HG03520 (cell line): Measurements from ENCODE around the gene CES3.

ENCODE experiments used
- ATAC-seq: cut with Tn5 transposase; IDR thresholded peaks from one replicate; pipeline ENCODE4 v1.9.1; 2021; ENCODE audit warnings: mild to moderate bottlenecking, moderate library complexity; ENCODE audit not compliant: unreplicated experiment

Gene CES3

DNA sequence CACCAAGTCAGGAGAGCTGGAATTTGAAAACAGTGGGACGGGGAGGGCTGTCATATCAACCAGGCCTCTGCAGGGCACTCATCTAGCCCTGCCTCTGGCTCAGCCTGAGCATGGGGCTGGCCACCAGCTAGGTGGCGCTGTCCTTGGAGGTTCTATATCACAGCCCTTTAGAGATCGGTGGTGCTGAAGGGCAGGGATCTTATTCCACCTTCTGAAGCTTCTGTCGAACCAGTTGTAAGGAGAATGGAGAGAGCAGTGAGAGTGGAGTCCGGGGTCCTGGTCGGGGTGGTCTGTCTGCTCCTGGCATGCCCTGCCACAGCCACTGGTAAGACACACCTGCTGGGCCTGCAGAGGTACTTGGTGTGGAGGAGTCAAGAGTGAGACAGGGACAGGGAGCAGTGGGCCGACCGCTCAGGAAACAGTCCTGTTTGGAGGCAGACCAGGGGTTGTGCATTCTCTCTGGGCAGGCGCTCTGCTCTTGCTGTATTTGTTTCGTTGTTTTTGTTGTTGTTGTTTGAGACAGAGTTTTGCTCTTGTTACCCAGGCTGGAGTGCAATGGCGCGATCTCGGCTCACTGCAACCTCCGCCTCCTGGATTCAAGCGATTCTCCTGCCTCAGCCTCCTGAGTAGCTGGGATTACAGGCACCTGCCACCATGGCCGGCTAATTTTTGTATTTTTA is at the start of gene CES3:
CES3 (plus strand) TSS at position 202 of the 680 bp plus-strand sequence; CDS start at position 244, 42 bp downstream.
- no peak for ATAC-seq

- ATAC-seq: no peak
Measured at GRCh38 chr16:66911801-66912200, 49.3 kb upstream of the CES3 start.

- ATAC-seq: no peak
Measured at GRCh38 chr16:66913081-66913480, 48.0 kb upstream of the CES3 start.

- no peak for ATAC-seq
Measured at GRCh38 chr16:66913711-66914110, 47.4 kb upstream of the CES3 start.

- ATAC-seq: no peak
Measured at GRCh38 chr16:66914541-66914940, 46.5 kb upstream of the CES3 start.

DNA sequence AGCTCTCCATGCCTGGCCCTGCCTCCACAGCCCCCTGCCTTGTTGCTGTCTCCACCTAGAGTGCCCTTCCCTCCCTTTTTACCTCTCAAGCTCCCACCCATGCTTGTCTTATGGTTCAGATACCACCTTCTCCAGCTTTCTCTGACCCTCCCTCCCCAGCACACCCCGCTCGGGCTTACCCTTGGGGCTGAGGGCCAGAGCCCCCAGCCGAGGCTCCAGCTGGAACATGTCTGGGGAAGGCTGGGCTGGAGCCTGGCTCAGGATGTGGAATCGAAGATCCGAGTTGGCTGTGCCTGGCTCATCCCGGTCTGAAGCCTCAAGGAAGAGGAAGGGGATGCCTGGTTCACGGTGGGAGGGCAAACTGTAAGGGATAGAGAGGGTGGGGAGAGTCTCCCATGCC is 46.0 kb upstream of the CES3 start:
- no peak for ATAC-seq

GRCh38 chr16:66916518-66916917 is 44.5 kb upstream of the CES3 start:
- ATAC-seq: no peak

GRCh38 chr16:66917741-66918140 is 43.3 kb upstream of the CES3 start:
- no peak for ATAC-seq

DNA sequence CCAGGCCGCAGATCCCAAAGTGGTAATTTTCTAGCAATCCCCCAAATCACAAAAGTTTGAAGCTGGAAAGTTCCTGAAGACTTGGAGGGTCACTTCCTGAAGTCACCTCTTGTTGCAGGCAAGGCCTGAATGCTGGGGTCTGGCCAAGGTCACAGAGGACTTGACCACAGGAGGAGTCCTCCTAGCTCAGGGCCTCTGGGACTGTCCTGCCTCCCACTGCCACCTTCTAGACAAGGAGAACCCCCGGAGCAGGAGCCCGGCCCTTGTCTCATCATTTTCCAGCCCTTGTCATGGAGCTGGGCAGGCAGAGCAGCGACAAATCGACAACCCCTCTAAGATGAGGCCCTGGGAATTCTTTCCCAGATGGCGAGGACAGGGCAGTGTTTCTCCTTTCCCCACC is 42.7 kb upstream of the CES3 start:
- ATAC-seq: no peak

DNA sequence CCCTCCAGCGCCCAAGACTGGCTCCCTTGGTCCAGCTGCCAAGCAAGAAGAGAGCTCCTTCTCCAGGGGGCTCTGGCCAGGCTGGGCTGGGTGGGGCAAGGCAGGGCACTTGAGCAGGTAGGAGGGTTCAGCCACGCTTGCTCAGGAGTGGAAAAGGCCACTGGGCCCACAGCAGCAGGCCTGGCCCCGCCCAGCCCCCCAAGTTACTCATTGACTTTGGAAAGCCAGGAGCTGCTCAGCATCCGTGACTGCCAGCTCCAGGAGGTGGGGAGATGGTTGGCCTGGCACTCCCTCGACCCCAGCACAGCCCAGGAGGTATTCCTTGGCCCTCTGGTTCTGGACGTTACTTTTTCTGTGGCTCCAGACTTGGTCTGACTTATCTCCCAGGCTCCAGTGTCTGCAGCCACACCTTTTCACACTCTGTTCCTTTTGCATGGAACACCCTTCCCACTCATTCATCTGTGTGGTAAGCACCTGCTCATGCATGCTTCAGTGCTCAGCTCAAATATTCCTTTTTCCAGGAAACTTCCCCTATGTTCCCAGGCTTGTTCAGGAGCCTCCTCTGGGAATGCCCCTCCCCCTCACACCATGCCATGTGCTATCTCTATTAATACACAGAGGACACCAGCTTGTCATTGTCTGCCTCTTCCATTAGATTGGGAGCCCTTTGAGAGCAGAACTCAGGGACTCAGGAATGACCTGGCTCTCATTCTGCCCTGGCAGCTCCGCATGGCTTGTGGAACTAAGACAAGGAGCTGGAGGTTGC is 42.1 kb upstream of the CES3 start, which contains the start of gene CDH16:
CDH16 (minus strand) TSS at position 83 of the 766 bp plus-strand sequence. CDS start 820 bp downstream, outside the sequence.
- no peak for ATAC-seq

DNA sequence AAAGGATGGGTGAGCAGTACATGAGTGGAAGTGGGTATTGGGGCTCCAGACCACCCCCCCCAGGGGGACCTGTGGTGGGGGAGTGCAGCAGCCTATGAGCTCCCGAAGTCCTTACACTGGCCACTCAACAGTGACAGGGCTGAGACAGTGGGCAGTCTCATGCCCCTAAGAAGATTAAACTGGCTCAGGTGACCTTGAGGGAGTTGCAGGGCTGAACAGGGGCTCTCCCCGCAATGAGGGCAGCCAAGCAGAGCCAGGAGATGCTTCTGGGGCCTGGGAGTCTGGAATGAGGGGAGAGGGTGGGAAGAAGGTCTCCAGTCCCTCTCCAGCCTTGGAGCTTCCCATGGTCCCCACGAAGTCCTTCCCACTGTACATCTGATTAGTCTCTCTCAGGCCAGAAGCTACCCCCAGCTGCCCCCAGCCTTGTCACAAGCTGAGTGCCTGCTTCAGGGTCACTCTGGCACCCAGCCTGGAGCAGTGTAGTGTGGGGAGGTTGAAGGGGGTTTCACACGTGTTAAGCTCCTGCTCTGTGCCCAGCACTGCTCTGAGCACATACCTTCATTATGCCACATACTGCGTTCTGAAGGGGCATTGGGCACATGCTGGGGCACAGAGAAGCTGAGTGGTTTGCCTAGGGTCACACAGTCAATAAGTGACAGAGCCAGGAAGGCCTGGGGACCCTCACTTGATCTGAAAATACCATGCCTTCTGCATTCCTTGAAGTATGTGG is 41.3 kb upstream of the CES3 start:
- ATAC-seq: no peak

GRCh38 chr16:66920299-66920590 is 40.8 kb upstream of the CES3 start:
- ATAC-seq: no peak

GRCh38 chr16:66920924-66921680 is 40.0 kb upstream of the CES3 start:
- no peak for ATAC-seq

DNA sequence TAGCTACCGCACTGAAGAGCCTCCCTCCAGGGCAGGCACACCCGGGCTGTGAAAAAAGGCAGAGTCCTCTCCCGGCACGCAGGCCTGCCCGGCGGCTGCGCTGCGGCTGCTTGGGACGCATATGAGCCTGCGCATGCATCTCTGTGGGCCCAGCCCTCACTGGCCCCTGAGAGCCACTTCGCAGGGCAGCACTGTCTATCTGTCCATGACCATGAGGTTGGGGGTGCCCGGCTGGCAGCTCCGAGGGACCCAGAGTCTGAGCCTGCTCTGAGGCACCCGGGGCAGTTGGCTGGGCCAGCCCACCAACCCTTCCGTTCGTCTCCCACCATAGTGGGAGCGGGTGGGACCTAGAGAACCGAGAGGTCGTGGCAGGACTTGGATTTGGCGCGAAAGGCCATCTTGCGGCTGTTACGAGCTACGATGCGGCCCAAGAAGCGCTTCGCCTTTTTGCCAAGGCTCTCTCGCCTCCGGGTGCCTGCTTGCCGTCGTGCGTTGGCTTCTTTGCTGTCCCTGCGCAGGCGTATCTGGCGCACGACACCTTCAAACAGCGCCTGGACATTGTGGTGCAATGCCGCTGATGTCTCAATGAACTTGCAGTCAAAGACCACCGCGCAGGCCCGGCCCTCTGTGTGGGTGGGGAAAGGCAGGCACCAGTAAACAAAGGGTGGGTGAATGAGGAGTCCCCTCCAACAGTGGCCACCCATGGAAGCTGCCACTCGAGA is 39.2 kb upstream of the CES3 start:
- ATAC-seq: no peak

- ATAC-seq: no peak
Measured at GRCh38 chr16:66923247-66923731, 37.8 kb upstream of the CES3 start.

DNA sequence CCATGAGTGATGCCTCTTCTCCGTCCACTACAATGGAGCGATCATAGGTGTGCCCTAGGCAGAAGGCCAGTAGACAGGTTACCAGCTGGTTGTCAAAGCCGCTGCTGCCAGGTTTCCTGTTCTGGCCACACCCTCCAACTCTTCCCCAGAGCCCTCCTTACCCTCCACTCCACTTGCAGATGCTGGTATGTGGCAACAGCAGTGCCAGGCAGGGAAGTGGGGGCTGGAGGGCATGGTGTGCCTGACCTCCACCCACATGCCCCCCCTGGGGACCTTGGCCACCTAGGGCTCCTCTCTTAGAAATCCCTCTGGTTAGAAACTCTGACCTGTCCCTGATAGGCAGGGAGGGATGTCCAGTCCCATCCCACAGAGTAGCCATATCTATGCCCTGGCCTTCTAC is 37.2 kb upstream of the CES3 start:
- ATAC-seq: no peak

DNA sequence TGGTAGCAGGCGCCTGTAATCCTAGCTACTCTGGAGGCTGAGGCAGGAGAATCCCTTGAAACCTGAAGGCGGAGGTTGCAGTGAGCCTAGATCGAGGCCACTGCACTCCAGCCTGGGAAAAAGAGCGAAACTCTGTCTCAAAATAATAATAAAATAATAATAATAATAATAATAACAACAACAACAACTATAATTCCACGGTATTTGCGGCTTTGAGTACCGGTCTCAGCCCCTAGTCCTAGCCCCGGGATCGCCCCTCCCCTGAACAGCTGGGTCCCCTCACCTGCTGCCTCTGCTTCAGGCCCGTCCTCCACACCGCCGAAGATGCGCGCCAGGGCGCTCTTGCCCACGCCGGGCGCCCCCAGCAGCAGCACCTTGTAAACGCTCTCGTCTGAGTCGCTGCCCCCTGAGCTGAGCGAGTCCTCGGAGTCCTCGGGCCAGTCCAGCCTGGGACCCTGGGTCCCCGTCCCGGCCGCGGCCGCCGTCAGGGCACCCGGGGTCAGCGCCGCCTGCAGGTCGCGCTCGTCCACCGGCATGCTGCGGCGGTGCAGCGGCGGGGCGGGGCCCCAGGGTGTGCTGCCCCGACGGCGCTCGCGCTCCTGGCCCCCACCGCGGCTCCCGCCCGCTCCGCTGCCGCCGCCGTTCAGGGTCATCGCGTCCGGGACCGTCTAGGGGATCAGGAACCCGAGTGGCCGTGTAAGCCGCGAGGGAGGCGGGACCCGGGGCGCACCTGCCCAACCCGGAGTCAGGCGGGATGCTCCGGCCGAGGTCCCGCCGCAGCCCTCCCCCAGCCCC is 36.3 kb upstream of the CES3 start:
- no peak for ATAC-seq

GRCh38 chr16:66925322-66925840 is 35.7 kb upstream of the CES3 start, which contains the start of gene RRAD:
Gene RRAD (minus strand): TSS chr16:66925535. CDS start chr16:66925179, 356 bp downstream.
- ATAC-seq: no peak
